B cell (primary cell): ENCODE results near the gene RNF181.

Experiments
- CTCF ChIP-seq: fragments of 200-600 bp; IDR thresholded peaks from one replicate; pipeline ENCODE4 v1.8.0; 2022; ENCODE audit warnings: antibody characterized with exemption, mild to moderate bottlenecking
- EZH2 ChIP-seq: IDR thresholded peaks from 2 replicates; pipeline ENCODE4 v1.6.1; 2012; ENCODE audit warnings: borderline replicate concordance, low read depth, mild to moderate bottlenecking, moderate library complexity, low read length; ENCODE audit not compliant: insufficient read depth, poor library complexity, severe bottlenecking

GRCh38 chr2:85548608-85548900 is 47.0 kb upstream of the RNF181 start:
- TF ChIP-seq CTCF (no peak), EZH2 (no peak)
